Measurements from ENCODE around the gene MSLN.

Gene MSLN

GRCh38 chr16:733382-734207 is 26.9 kb upstream of the MSLN start:
- DNase-seq (ENCODE audit: low read depth), result peak; percentile 40
- no peak for TF ChIP-seq MAX (IDR thresholded peaks at IDR 0.05; ENCODE audit: low read depth, low read length)
- TF ChIP-seq MYC (IDR thresholded peaks at IDR 0.05; ENCODE audit: low read depth, low read length), result no peak
- TF ChIP-seq CTCF (IDR thresholded peaks at IDR 0.05; ENCODE audit: low read depth, low read length), result peak; percentile 38
- TF ChIP-seq POLR2A (IDR thresholded peaks at IDR 0.05; ENCODE audit: extremely low read depth, insufficient read length), result no peak
- no peak overlapping the region for H3K4me3 ChIP-seq (ENCODE audit: low read depth, low read length)

- TF ChIP-seq MAX (IDR thresholded peaks at IDR 0.05; ENCODE audit: low read depth, low read length), result no peak
- TF ChIP-seq CTCF (IDR thresholded peaks at IDR 0.05; ENCODE audit: low read depth, low read length), result no peak
- TF ChIP-seq POLR2A (IDR thresholded peaks at IDR 0.05; ENCODE audit: extremely low read depth, insufficient read length), result no peak
- TF ChIP-seq MYC (IDR thresholded peaks at IDR 0.05; ENCODE audit: low read depth, low read length), result no peak
- no peak overlapping the region for H3K4me3 ChIP-seq (ENCODE audit: low read depth, low read length)
These were observed 26.1 kb upstream of the MSLN start for GRCh38 chr16:734208-734980.

GRCh38 chr16:734981-735881 is 25.3 kb upstream of the MSLN start:
- no peak overlapping the region for H3K4me3 ChIP-seq (ENCODE audit: low read depth, low read length)
- TF ChIP-seq CTCF (IDR thresholded peaks at IDR 0.05; ENCODE audit: low read depth, low read length), result no peak
- no peak for TF ChIP-seq MYC (IDR thresholded peaks at IDR 0.05; ENCODE audit: low read depth, low read length)
- TF ChIP-seq MAX (IDR thresholded peaks at IDR 0.05; ENCODE audit: low read depth, low read length), result no peak
- no peak for TF ChIP-seq POLR2A (IDR thresholded peaks at IDR 0.05; ENCODE audit: extremely low read depth, insufficient read length)
- no peak for DNase-seq (ENCODE audit: low read depth)

More at GRCh38 chr16:734208-734980, 26.1 kb upstream of the MSLN start:
- peak; percentile 1 for DNase-seq (ENCODE audit: low read depth)

- DNase-seq (ENCODE audit: low read depth), result no peak
- H3K4me3 ChIP-seq (ENCODE audit: low read depth, low read length), result no peak overlapping the region
- TF ChIP-seq MYC (IDR thresholded peaks at IDR 0.05; ENCODE audit: low read depth, low read length) (no peak), MAX (IDR thresholded peaks at IDR 0.05; ENCODE audit: low read depth, low read length) (no peak), POLR2A (IDR thresholded peaks at IDR 0.05; ENCODE audit: extremely low read depth, insufficient read length) (no peak), CTCF (IDR thresholded peaks at IDR 0.05; ENCODE audit: low read depth, low read length) (no peak)
These were observed 24.5 kb upstream of the MSLN start for GRCh38 chr16:735982-736453.

- no peak for TF ChIP-seq MYC (IDR thresholded peaks at IDR 0.05; ENCODE audit: low read depth, low read length)
- no peak for TF ChIP-seq POLR2A (IDR thresholded peaks at IDR 0.05; ENCODE audit: extremely low read depth, insufficient read length)
- no peak for TF ChIP-seq MAX (IDR thresholded peaks at IDR 0.05; ENCODE audit: low read depth, low read length)
- TF ChIP-seq CTCF (IDR thresholded peaks at IDR 0.05; ENCODE audit: low read depth, low read length), result no peak
- no peak for DNase-seq (ENCODE audit: low read depth)
- H3K4me3 ChIP-seq (ENCODE audit: low read depth, low read length), result no peak overlapping the region
These were observed 23.5 kb upstream of the MSLN start for GRCh38 chr16:736936-737481.

Measured in NB4 (cell line).